ENCODE results near the gene FBXL20. TPM values are rescaled to one million over a fixed set of nuclear protein-coding genes. Genes with fewer than 3 reads are reported as not detected.

FBXL20 gene
- total and polyA plus RNA-seq, 2 donors (not counting 3 experiments of a cell fraction or from before 2014, with no cell fraction given) = 4.6 to 18.0 TPM

GRCh38 chr17:39219647-39220154 is 181.7 kb downstream of the FBXL20 start:
- ChIA-PET POLR2A (no interaction called here), CTCF (interaction anchor here (0.6 to 3.4 kb wide), 6 partner anchors 12 to 237 kb away, joined by 3 to 18 read pairs (median 3); no protein-coding TSS in a partner anchor)
- peaks cover 28 to 30% of the 10 kb centered on the region in 2 experiments for H3K27me3 ChIP-seq (ENCODE audit: control insufficient read depth in 2 of 2, insufficient read depth in 2 of 2, low read length in 2 of 2)
- TF ChIP-seq CTCF (IDR thresholded peaks at IDR 0.05; ENCODE audit: extremely low read depth in 1 of 2, insufficient read depth in 1 of 2, low read depth in 1 of 2, low read length in 2 of 2) (no peak), EZH2 (IDR thresholded peaks at IDR 0.05; ENCODE audit: borderline replicate concordance, low read depth, low read length, severe bottlenecking) (no peak), MAX (IDR thresholded peaks at IDR 0.05; ENCODE audit: insufficient read depth, insufficient read length) (no peak), FOS (IDR thresholded peaks at IDR 0.05; ENCODE audit: borderline replicate concordance, insufficient read depth, low read length) (no peak), MYC (IDR thresholded peaks at IDR 0.05; ENCODE audit: low read depth, low read length) (no peak), JUN (IDR thresholded peaks at IDR 0.05; ENCODE audit: borderline replicate concordance, insufficient read depth, insufficient read length, low read depth) (no peak), POLR2A (IDR thresholded peaks at IDR 0.05; ENCODE audit: low read depth, low read length) (no peak), GATA2 (IDR thresholded peaks at IDR 0.05; ENCODE audit: insufficient read depth, insufficient read length, low read depth, low read length) (no peak), POLR2AphosphoS5 (IDR thresholded peaks at IDR 0.05; ENCODE audit: insufficient read depth, low read depth, low read length) (no peak)
- FAIRE-seq (no peak), DNase-seq (ENCODE audit: low read depth, low spot score) (no peak)
- no peaks in the 10 kb centered on the region for H4K20me1 ChIP-seq (replicated peaks; ENCODE audit: control insufficient read depth, extremely low read depth, insufficient read depth, low read length)
- no peaks in the 10 kb centered on the region for H3K9me1 ChIP-seq (replicated peaks; ENCODE audit: control insufficient read depth, extremely low read depth, insufficient read depth, low read length)
- H3K4me3 ChIP-seq (replicated peaks in 1 of 3; ENCODE audit: insufficient read depth in 1 of 3, low read depth in 1 of 3, low read length in 3 of 3) = no peak overlapping the region
- dilution Hi-C loops (cut with MboI; ENCODE audit: extremely low pct_ligation_motif_present, low sequenced_read_pairs) = no loop called here
- no peak overlapping the region for H3K9ac ChIP-seq (replicated peaks; ENCODE audit: extremely low read depth, insufficient read depth, low read length)
- H3K79me2 ChIP-seq (ENCODE audit: control insufficient read depth, insufficient read depth, low read length) = no peaks in the 10 kb centered on the region
- no peak overlapping the region for H2AFZ ChIP-seq (ENCODE audit: low read depth, low read length)
- H3K4me1 ChIP-seq (ENCODE audit: control insufficient read depth, extremely low read depth, insufficient read depth, low read length) = peaks cover under 1% of the 10 kb centered on the region
- H3K4me2 ChIP-seq (ENCODE audit: insufficient read depth, low read length) = no peak overlapping the region
- intact Hi-C loops (cut with micrococcal nuclease) = no loop called here
- H3K9me3 ChIP-seq (replicated peaks; ENCODE audit: control insufficient read depth, insufficient read depth, low read length) = no peaks in the 10 kb centered on the region
- no TSS peak for BruUV-seq (replicated peaks)
- H3K36me3 ChIP-seq (ENCODE audit: control insufficient read depth in 2 of 2, extremely low read depth in 1 of 2, insufficient read depth in 2 of 2, low read length in 2 of 2) = no peaks in the 10 kb centered on the region
- no peak overlapping the region for H3K27ac ChIP-seq (ENCODE audit: insufficient read depth, low read depth, low read length)

All from endothelial cell of umbilical vein (primary cell).